ENCODE data around the gene MIS12.

Gene MIS12

GRCh38 chr17:5536866-5537650, 50.7 kb downstream of the MIS12 start:
- no peak for DNase-seq

DNA sequence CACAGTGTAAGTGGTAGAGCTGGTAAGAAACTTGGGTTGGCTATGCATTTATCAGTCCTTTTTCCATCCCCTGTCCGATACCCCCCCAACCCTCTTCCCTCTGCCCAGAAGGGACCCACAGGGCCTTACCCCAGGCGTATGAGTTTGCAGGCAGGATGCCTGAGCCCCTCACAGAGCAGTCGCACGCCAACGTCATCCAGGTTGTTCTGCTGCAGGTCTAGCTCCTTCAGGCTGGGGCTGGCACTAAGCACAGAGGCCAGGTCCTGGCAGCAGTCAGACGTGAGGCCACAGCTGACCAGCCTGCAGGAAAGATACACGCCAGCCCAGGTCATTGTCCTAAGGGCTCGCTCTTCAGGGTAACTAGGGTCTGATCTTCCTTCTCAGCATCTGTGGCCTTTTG, 52.9 kb downstream of the MIS12 start:
- no peak for DNase-seq

DNA sequence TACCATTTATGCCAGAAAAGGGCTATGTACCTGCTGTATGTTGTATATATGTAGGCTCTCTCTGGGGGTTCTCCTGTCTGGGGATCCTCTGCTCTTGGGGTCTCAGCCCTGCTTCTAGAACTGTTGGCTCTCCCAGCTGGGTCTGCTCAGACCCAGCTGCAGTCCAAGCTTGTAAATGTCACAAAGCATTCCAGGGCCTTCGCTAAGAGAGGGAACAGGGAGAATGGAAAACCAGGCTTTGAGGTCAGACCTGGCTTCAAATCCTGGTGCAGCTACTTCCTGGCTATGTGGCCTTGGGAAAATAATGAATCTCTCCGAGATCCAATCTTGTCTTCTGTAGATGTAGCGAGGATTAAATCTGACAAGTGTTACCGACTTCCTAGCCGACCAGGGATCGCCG, 54.0 kb downstream of the MIS12 start:
- no peak for DNase-seq
